HepG2 (cell line): Measurements from ENCODE around the gene MUC6. TPM values are rescaled to one million over a fixed set of nuclear protein-coding genes. Genes with fewer than 3 reads are reported as not detected.

ENCODE experiments used
- ATF3 ChIP-seq: sonication (generic); formaldehyde crosslinking; IDR thresholded peaks from 2 replicates; pipeline ENCODE4 v1.4.0; 2020; ENCODE audit warnings: missing genetic modification reagents
- ELF3 ChIP-seq: IDR thresholded peaks from 2 replicates; pipeline ENCODE4 v1.6.1; 2016; ENCODE audit warnings: missing genetic modification reagents, missing compliant biosample characterization
- ISX ChIP-seq: sonication (generic); formaldehyde crosslinking; conservative IDR thresholded peaks from 2 replicates; pipeline ENCODE4 v1.5.0; 2020; ENCODE audit warnings: missing genetic modification reagents
- NR2F6 ChIP-seq, 2 experiments: IDR thresholded peaks; 2 replicates each; pipeline ENCODE4 v1.6.1; 2016; ENCODE audit warnings: antibody characterized with exemption in 1 of 2, mild to moderate bottlenecking in 1 of 2
- ONECUT2 ChIP-seq: sonication (generic); formaldehyde crosslinking; IDR thresholded peaks from 2 replicates; pipeline ENCODE4 v1.4.0; 2020; ENCODE audit warnings: missing genetic modification reagents
- PAX8 ChIP-seq: sonication (generic); formaldehyde crosslinking; IDR thresholded peaks from 2 replicates; pipeline ENCODE4 v1.8.0; 2022; ENCODE audit warnings: mild to moderate bottlenecking, missing genetic modification reagents, borderline replicate concordance
- RFX1 ChIP-seq: fragments of 450-650 bp; IDR thresholded peaks from 2 replicates; pipeline ENCODE4 v1.6.1; 2017
- SOX13 ChIP-seq, 3 experiments: fragments of 450-650 bp in 1 of 3; sonication (generic) in 1 of 3; formaldehyde crosslinking in 1 of 3; IDR thresholded peaks in 2 of 3; conservative IDR thresholded peaks in 1 of 3; 2 replicates each; pipeline versions ENCODE4 v1.5.0 to v1.6.1; 2016 to 2020; ENCODE audit warnings: antibody characterized with exemption in 1 of 3, mild to moderate bottlenecking in 1 of 3, missing compliant biosample characterization in 1 of 3, missing genetic modification reagents in 1 of 3, moderate library complexity in 1 of 3
- TOPORS ChIP-seq: sonication (generic); formaldehyde crosslinking; IDR thresholded peaks from 2 replicates; pipeline ENCODE4 v1.8.0; 2023; ENCODE audit warnings: mild to moderate bottlenecking, missing genetic modification reagents
- ZFX ChIP-seq: sonication (generic); formaldehyde crosslinking; IDR thresholded peaks from 2 replicates; pipeline ENCODE4 v1.4.0; 2020; ENCODE audit warnings: mild to moderate bottlenecking, low read depth, missing genetic modification reagents, moderate library complexity
- ZNF451 ChIP-seq: sonication (generic); formaldehyde crosslinking; IDR thresholded peaks from 2 replicates; pipeline ENCODE4 v1.5.0; 2020; ENCODE audit warnings: mild to moderate bottlenecking, missing genetic modification reagents
- ZNF646 ChIP-seq: sonication (generic); formaldehyde crosslinking; IDR thresholded peaks from 2 replicates; pipeline ENCODE4 v1.9.0; 2021; ENCODE audit warnings: mild to moderate bottlenecking, missing genetic modification reagents
- polyA plus RNA-seq, 8 experiments: library from polyadenylated mRNA; depleted of rRNA in 3 of 8; stranded (reverse) in 7 of 8; unstranded in 1 of 8; fragments of >200 nt; fragmentation: Illumina TruSeq in 4 of 8; extraction: Trizol in 4 of 8; gene quantifications; 2 replicates each; pipeline versions ENCODE4 v1.2.1 to v1.2.3, GENCODE V29; 2011 to 2016; ENCODE audit warnings: low read depth in 4 of 8, missing spikeins in 1 of 8, mixed read lengths in 1 of 8; ENCODE audit not compliant: insufficient read depth in 1 of 8
- total RNA-seq, 5 experiments: library from RNA; depleted of rRNA; stranded (reverse); fragments of >200 nt; fragmentation: Illumina TruSeq; extraction: Trizol; gene quantifications; 2 replicates each; pipeline ENCODE4 v1.2.3, GENCODE V29; 2016; ENCODE audit warnings: low read depth in 1 of 5
- TF ChIP-seq, protein P1 (sequence below): sonication (generic); formaldehyde crosslinking; IDR thresholded peaks from 2 replicates; pipeline ENCODE4 v1.4.0; 2020; ENCODE audit warnings: missing genetic modification reagents, borderline replicate concordance
- TF ChIP-seq, protein P2 (sequence below): sonication (generic); formaldehyde crosslinking; IDR thresholded peaks from 2 replicates; pipeline ENCODE4 v1.9.0; 2022; ENCODE audit warnings: low read depth, missing genetic modification reagents
- TF ChIP-seq, protein P3 (sequence below): sonication (generic); formaldehyde crosslinking; IDR thresholded peaks from 2 replicates; pipeline ENCODE4 v1.5.0; 2020; ENCODE audit warnings: missing genetic modification reagents

The MUC6 gene
- total and polyA plus RNA-seq, 2 of the 13 experiments (the other 11 are each of a cell fraction or from before 2014, with no cell fraction given) = not detected

DNA sequence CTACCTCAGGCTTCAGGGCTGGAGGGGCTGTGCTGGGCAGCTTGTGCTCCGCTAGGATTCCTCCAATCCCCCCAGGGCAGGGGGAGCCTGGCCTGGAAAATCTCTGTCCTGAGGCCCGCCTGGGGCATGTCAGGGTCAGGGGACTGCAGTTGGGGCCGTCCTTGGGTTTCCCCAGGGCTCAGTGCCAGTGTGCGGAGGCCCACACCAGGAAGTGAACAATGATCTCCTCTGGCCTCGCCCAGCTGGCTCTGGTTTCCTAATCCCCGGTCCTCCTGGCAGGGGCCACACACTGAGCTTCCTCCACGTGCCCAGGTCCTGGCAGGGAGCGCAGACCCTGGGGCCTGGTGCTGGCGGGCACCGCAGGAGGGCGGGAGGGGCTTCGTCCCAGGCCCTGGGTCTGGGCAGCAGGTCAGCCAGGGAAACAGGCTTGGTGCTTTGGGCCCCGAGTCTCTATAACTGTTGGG, 36.8 kb upstream of the MUC6 start (continued):
- TF ChIP-seq NR2F6 (IDR thresholded peaks at IDR 0.05) = no peak
- TF ChIP-seq NR2F6 (CRISPR knock-in tag; IDR thresholded peaks at IDR 0.05) = peak; percentile 32; the same call in 1 of the 2 replicates
- TF ChIP-seq ZFX (CRISPR knock-in tag) = peak; percentile 17; the same call in 1 of the 2 replicates
- TF ChIP-seq ELF3 (CRISPR knock-in tag) = peak; percentile 91
- TF ChIP-seq SOX13 (IDR thresholded peaks at IDR 0.05) = no peak
- 0 out of 4 replicates have a peak, but pooled peaks of 1 of the 2 experiments have one; percentile 25 for TF ChIP-seq SOX13 (CRISPR knock-in tag; conservative IDR thresholded peaks at IDR 0.05 in 1 of 2, IDR thresholded peaks at IDR 0.05 in 1 of 2)
- no peak for TF ChIP-seq RFX1
- TF ChIP-seq ONECUT2 (CRISPR knock-in tag) = no peak
- TF ChIP-seq ISX (CRISPR knock-in tag) = no peak
- TF ChIP-seq ATF3 (CRISPR knock-in tag) = no peak
- TF ChIP-seq, protein P1, sequence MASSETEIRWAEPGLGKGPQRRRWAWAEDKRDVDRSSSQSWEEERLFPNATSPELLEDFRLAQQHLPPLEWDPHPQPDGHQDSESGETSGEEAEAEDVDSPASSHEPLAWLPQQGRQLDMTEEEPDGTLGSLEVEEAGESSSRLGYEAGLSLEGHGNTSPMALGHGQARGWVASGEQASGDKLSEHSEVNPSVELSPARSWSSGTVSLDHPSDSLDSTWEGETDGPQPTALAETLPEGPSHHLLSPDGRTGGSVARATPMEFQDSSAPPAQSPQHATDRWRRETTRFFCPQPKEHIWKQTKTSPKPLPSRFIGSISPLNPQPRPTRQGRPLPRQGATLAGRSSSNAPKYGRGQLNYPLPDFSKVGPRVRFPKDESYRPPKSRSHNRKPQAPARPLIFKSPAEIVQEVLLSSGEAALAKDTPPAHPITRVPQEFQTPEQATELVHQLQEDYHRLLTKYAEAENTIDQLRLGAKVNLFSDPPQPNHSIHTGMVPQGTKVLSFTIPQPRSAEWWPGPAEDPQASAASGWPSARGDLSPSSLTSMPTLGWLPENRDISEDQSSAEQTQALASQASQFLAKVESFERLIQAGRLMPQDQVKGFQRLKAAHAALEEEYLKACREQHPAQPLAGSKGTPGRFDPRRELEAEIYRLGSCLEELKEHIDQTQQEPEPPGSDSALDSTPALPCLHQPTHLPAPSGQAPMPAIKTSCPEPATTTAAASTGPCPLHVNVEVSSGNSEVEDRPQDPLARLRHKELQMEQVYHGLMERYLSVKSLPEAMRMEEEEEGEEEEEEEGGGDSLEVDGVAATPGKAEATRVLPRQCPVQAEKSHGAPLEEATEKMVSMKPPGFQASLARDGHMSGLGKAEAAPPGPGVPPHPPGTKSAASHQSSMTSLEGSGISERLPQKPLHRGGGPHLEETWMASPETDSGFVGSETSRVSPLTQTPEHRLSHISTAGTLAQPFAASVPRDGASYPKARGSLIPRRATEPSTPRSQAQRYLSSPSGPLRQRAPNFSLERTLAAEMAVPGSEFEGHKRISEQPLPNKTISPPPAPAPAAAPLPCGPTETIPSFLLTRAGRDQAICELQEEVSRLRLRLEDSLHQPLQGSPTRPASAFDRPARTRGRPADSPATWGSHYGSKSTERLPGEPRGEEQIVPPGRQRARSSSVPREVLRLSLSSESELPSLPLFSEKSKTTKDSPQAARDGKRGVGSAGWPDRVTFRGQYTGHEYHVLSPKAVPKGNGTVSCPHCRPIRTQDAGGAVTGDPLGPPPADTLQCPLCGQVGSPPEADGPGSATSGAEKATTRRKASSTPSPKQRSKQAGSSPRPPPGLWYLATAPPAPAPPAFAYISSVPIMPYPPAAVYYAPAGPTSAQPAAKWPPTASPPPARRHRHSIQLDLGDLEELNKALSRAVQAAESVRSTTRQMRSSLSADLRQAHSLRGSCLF (CRISPR knock-in tag) = no peak
- TF ChIP-seq TOPORS (CRISPR knock-in tag) = no peak
- TF ChIP-seq ZNF451 (CRISPR knock-in tag) = no peak
- TF ChIP-seq, protein P2, sequence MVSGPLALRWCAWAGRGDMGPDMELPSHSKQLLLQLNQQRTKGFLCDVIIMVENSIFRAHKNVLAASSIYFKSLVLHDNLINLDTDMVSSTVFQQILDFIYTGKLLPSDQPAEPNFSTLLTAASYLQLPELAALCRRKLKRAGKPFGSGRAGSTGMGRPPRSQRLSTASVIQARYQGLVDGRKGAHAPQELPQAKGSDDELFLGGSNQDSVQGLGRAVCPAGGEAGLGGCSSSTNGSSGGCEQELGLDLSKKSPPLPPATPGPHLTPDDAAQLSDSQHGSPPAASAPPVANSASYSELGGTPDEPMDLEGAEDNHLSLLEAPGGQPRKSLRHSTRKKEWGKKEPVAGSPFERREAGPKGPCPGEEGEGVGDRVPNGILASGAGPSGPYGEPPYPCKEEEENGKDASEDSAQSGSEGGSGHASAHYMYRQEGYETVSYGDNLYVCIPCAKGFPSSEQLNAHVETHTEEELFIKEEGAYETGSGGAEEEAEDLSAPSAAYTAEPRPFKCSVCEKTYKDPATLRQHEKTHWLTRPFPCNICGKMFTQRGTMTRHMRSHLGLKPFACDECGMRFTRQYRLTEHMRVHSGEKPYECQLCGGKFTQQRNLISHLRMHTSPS (CRISPR knock-in tag) = peak; percentile 99
- TF ChIP-seq ZNF646 (CRISPR knock-in tag) = no peak
- TF ChIP-seq PAX8 = no peak
- TF ChIP-seq, protein P3, sequence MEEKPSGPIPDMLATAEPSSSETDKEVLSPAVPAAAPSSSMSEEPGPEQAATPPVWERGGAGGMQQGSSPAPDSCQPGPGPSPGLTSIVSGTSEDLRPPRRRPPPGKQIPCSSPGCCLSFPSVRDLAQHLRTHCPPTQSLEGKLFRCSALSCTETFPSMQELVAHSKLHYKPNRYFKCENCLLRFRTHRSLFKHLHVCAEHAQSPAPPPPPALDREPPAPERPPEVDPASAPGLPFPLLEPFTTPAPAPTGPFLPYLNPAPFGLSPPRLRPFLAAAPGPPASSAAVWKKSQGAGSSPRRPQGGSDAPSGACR (CRISPR knock-in tag) = no peak
